ENCODE results near the gene TAS1R1. TPM values are rescaled to one million over a fixed set of nuclear protein-coding genes. Genes with fewer than 3 reads are reported as not detected.

The TAS1R1 gene
- total RNA-seq, 1 donor from 2014 or later, result not detected

GRCh38 chr1:6614019-6614928 is 59.2 kb downstream of the TAS1R1 start:
- no peaks in the 10 kb centered on the region for H3K9me3 Mint-ChIP-seq (ENCODE audit: low read depth)

GRCh38 chr1:6614929-6615785 is 60.0 kb downstream of the TAS1R1 start:
- Mint-ChIP-seq H3K4me3 (ENCODE audit: low read depth) (peak overlapping the region; percentile 72), H3K4me1 (ENCODE audit: low read depth) (peaks cover 13% of the 10 kb centered on the region), H3K27ac (peak overlapping the region; percentile 87), H3K36me3 (ENCODE audit: insufficient read depth) (peaks cover 4% of the 10 kb centered on the region), H3K27me3 (no peaks in the 10 kb centered on the region), H3K9me3 (ENCODE audit: low read depth) (no peaks in the 10 kb centered on the region)
- TF ChIP-seq CTCF (IDR thresholded peaks at IDR 0.05; ENCODE audit: unreplicated experiment), result no peak
- DNase-seq (ENCODE audit: low spot score, unreplicated experiment), result no peak

More at GRCh38 chr1:6614019-6614928, 59.2 kb downstream of the TAS1R1 start:
- H3K4me3 Mint-ChIP-seq (ENCODE audit: low read depth), result peak overlapping the region; percentile 77
- DNase-seq (ENCODE audit: low spot score, unreplicated experiment), result peak; percentile 50
- H3K4me1 Mint-ChIP-seq (ENCODE audit: low read depth), result peaks cover 15% of the 10 kb centered on the region
- peaks cover 1% of the 10 kb centered on the region for H3K36me3 Mint-ChIP-seq (ENCODE audit: insufficient read depth)
- H3K27ac Mint-ChIP-seq, result no peak overlapping the region
- H3K27me3 Mint-ChIP-seq, result no peaks in the 10 kb centered on the region
- no peak for TF ChIP-seq CTCF (IDR thresholded peaks at IDR 0.05; ENCODE audit: unreplicated experiment)

- DNase-seq (ENCODE audit: low spot score, unreplicated experiment), result no peak
- no peaks in the 10 kb centered on the region for H3K9me3 Mint-ChIP-seq (ENCODE audit: low read depth)
- no peak overlapping the region for H3K4me3 Mint-ChIP-seq (ENCODE audit: low read depth)
- no peak overlapping the region for H3K27ac Mint-ChIP-seq
- no peaks in the 10 kb centered on the region for H3K27me3 Mint-ChIP-seq
- peaks cover 7% of the 10 kb centered on the region for H3K4me1 Mint-ChIP-seq (ENCODE audit: low read depth)
- peaks cover 19% of the 10 kb centered on the region for H3K36me3 Mint-ChIP-seq (ENCODE audit: insufficient read depth)
- TF ChIP-seq CTCF (IDR thresholded peaks at IDR 0.05; ENCODE audit: unreplicated experiment), result no peak
Measured at GRCh38 chr1:6619045-6619444, 63.9 kb downstream of the TAS1R1 start.

GRCh38 chr1:6621429-6622391 is 66.6 kb downstream of the TAS1R1 start:
- peaks cover 12% of the 10 kb centered on the region for H3K4me1 Mint-ChIP-seq (ENCODE audit: low read depth)
- no peak for TF ChIP-seq CTCF (IDR thresholded peaks at IDR 0.05; ENCODE audit: unreplicated experiment)
- no peaks in the 10 kb centered on the region for H3K27me3 Mint-ChIP-seq
- H3K4me3 Mint-ChIP-seq (ENCODE audit: low read depth), result no peak overlapping the region
- no peak overlapping the region for H3K27ac Mint-ChIP-seq
- peaks cover 19% of the 10 kb centered on the region for H3K36me3 Mint-ChIP-seq (ENCODE audit: insufficient read depth)
- no peak for DNase-seq (ENCODE audit: low spot score, unreplicated experiment)
- no peaks in the 10 kb centered on the region for H3K9me3 Mint-ChIP-seq (ENCODE audit: low read depth)
